Stimulated activated CD4-positive, alpha-beta T cell treated with anti-CD3 and anti-CD28 coated beads, Interleukin-4, amount 100 ng/mL, for 24 hours (primary cell): ENCODE measurements around the gene CAMTA1.

ENCODE experiments used
- DNase-seq: peaks from one replicate; pipeline ENCODE4 v3.0.0-alpha.2; 2020

Gene CAMTA1

DNA sequence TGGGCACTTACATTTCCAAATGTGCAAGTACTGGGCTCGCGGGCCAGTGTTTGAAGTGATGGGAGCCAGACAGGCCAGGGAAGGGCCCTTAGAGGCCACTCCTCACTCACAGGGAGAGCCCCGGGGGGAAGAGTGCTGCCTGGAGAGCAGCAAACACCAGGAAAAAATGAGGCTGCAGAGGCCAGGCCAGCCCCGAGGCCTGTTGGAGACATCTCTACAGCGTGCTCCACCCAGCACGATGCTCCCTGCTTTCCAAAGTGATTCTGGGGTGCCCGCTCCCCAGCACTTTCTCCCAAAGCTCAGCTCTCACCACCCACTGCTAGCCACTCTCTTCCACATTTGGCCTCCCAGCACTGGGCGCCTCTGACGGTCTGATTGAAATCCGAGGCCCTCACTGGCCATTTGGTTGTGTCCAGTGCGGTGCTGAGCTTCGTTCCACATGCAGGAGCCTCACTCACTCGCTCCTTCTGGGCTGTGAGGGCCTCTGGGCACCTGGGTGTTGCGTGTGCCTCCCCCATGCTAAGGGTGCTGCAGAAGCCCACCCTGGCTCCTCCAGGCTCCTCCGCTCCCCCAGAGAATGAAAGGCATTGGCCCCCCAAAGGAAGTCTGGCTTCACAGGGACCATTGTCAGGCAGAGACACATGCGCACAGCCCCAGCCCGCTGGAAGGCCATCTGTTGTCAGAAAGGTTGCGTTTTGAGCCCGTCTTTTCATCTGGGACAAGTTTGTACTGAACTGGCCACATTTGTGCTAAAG, 600.4 kb downstream of the CAMTA1 start:
- no peak for DNase-seq

DNA sequence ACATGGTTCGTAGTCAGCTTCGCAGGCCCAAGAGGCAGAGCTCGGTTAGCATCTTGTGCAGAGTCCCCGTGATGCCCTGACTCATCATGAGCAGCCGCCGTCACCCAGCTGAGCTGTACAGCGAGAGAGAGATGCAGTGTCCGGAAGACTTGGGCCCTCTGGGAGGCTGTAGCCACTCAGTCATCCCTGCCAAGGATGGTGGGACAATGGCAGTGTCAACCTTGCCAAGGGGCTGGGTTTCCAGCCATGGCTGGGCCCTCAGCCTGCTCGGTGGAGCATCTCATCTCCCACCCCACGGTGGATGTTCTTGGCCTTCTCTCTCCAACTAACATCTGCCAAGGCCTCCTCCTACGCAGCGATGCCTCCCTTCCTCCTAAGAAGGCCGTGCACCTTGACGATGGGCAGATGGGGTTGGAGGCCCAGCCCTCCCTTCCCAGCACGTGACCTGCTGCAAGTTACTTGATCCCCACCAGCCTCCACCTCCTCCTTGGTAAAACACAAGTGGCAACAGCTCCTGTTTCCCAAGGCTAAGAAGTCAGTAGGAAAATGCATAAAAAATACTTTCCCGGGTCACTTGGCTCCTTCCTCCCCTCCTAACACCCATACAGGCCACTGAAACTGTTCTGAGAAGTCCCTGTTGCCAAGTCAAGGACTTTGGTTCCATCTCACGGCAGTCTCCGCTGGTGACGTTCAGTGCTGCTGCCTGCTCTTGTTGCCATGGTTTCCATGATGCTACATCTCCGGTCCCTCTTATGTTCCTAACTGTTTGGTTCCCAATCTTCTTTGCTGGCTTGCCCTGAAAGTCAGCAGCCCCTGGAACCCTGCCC, 601.2 kb downstream of the CAMTA1 start:
- DNase-seq = no peak

DNA sequence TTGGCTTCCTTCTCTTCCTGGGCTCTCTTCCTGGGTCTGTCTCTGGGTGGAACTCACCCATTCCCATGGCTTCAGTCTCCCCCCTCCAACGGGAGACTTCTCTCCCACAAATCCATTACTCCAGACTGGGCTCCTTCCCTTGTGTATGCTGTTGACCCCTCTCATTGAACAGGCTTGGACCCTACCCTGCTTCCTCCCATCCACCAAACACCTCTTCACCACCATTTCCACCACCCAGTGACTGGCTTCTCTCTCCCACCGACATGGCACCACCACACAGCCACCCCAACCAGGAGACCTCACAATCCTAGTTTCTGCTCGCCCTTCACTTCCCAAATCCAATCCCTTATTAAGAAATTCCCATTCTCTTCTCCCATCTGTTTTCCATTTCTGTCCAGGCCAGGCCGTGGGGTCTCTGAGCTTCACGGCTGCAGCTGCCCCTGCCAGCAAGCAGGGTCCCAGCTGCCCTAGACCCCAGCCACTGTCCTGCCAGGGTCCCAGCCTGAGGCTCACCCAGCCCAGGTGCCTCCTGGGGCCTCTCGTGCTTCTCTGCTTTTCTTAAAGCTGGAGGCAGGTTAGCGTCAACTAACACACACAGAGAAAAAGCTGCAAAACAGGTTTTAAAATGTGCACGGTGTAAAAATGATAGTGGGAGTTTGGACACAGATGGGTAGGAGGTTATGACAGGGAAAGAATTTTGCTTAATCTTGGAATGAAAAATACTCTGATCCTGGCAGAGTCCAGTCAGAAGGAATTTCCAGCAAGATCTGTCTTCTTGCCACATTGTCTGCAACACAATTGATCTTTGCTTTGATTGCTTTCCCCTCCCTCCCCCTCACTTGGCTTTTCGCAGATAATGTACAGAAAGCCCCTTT, 602.0 kb downstream of the CAMTA1 start:
- DNase-seq = no peak

- no peak for DNase-seq
Measured at GRCh38 chr1:7388141-7388487, 602.9 kb downstream of the CAMTA1 start.

DNA sequence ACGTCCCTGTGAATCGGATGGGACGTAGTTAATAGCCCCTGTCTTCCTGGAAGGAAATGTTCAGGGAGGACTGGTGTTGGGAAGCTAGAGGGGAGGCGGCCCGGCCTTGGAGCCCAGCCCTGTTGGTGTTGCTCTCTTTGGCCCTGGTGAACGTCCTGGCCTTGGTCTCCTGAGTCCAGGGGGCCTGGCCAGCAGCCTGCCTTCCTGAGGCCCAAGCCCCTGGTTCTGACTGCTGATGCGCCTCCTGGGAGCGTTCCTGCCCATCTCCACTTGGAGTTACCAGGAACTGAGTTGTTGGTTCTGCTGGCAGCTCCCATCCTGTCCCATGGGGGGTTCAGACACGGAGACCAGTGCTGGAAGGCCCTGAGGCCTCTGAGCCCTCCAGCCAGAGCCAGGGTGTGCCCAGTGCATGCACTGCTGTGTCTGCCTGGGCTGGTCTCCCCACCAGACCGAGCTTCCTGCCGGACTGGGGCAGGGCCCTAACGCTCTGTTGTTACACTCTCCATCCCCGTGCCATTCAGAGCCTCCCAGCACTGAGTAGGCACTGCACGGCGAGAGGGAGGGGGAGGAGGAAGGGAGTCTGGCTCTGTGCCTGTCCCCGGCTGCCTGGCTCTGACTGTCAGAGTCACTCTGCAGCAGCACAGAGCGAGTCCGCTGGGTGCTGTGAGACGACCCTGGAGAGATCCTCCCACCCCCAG, 603.4 kb downstream of the CAMTA1 start:
- DNase-seq = no peak

- no peak for DNase-seq
Measured at GRCh38 chr1:7389201-7389905, 604.1 kb downstream of the CAMTA1 start.

GRCh38 chr1:7389906-7390603, 604.8 kb downstream of the CAMTA1 start:
- no peak for DNase-seq

GRCh38 chr1:7390604-7391000, 605.3 kb downstream of the CAMTA1 start:
- no peak for DNase-seq

DNA sequence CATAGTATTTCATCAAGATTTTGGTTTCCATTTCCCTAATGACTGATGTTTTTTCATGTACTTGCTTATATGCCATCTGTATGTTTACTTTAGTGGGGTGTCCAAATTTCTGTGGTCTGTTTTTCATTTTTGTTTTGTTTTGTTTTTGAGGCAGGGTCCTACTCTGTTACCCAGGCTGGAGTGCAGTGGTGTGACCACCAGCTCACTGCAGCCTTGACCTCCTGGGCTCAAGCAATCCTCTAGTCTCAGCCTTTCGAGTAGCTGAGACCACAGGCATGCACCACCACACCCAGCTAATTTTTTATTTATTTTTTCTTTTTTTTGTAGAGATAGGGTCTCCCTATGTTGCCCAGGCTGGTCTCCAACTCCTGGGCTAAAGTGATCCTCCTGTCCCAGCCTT, 607.9 kb downstream of the CAMTA1 start:
- DNase-seq = no peak

GRCh38 chr1:7395251-7395650, 610.0 kb downstream of the CAMTA1 start:
- DNase-seq = no peak

DNA sequence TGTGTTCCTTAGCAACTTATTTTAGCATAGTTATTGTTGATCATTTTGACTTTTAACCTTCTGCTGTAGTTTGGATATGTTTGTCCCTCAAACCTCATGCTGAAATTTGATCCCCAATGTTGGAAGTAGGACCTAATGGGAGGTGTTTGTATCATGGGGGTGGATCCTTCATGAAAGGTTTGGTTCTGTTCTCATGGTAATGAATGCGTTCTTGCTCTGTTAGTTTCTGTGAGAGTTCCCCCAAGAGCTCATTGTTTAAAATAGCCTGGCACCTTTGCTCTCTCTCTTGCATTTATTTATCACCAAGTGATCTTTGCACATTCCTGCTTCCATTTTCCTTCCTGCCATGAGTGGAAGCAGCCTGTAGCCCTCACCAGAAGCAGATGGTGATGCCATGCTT, 613.7 kb downstream of the CAMTA1 start:
- no peak for DNase-seq

GRCh38 chr1:7399514-7400125, 614.4 kb downstream of the CAMTA1 start:
- DNase-seq = no peak

- DNase-seq = no peak
Measured at GRCh38 chr1:7400566-7400965, 615.3 kb downstream of the CAMTA1 start.

DNA sequence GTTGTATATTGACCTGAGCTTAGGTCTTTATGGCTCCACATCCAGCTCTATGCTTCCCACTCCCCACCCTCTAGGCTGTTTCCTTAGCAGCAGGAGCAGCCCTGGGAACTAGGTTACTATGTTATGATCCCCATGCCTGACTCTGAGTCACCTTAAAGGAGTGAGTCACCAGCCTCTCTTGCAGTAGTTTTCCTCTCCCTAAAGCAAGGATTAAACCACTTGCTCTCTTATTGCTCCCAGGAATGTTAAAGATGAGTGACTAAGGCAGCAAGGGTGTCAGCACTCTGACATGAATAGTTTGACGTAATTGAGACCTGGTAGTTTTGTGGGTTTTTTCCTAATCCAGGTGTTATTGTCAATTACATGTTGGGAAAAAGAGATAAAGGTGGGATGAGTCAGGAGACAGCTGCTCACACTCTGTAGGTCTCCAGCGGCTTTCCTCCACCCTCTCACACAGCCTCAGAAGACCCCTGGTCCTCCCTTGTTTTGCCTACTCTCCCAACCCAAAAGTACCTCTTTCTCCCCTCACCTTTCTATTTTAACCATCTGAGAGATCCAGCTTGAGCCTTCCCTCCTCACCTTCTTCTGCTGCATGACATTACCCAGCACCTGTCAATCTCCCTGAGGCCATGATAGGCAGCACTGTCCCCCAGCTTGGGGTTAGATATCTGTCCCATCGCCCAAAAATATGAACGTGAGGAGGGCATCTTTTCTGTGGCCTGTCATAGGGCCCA, 616.7 kb downstream of the CAMTA1 start:
- no peak for DNase-seq

GRCh38 chr1:7402548-7402850, 617.2 kb downstream of the CAMTA1 start:
- DNase-seq = no peak

DNA sequence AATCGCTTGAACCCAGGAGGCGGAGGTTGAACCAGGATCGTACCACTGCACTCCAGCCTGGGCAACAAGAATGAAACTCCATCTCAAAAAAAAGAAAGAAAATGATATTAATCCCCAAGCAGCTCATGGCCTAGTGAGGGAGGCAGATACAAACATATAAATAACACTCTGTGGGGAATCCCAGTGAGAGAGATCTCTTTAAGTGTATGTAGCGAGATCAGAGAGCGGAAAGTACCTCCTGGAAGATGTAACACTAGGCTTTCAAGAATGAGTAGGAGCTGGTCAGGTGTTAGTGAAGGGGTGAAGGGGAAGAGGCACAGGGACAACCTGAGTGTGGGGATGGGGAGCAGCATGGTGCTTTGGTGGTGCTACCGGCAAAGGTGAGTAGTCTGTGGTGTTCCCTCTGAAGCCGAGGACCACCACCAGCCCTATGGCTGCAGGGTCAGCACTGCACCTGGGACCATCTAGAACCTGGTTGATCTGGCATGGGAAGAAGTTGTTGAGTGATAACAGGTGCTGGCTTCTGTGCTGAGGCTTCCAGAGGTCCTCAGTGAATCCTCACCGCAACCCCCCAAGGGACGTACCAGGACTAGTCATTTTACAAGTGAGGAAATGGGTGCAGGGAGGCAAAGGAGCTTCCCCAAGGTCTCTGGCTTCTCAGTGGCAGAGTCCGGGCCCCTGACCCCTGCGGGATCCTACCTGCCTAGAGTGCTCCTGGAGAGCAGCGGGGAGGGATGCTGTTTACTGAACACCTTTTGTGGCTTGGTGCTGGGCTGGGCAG, 618.2 kb downstream of the CAMTA1 start:
- no peak for DNase-seq

GRCh38 chr1:7404046-7404742, 618.9 kb downstream of the CAMTA1 start:
- DNase-seq = no peak

GRCh38 chr1:7405844-7406500, 620.7 kb downstream of the CAMTA1 start:
- DNase-seq = no peak
